Epithelial cell of proximal tubule (primary cell): ENCODE measurements around the gene GLP1R. TPM values are rescaled to one million over a fixed set of nuclear protein-coding genes. Genes with fewer than 3 reads are reported as not detected.

ENCODE experiments used
- DNase-seq: peaks from one replicate; pipeline ENCODE4 v3.0.0-alpha.2; 2011; ENCODE audit warnings: low read depth
- H3K4me3 ChIP-seq: 2 replicates; pipeline ENCODE4 v1.5.1; 2011; ENCODE audit warnings: low read depth, mild to moderate bottlenecking, low read length
- total RNA-seq: library from RNA; depleted of rRNA; stranded (reverse); fragments of >200 nt; gene quantifications from 2 replicates; pipeline ENCODE4 v1.2.3, GENCODE V29; 2015
- TF ChIP-seq, protein P1 (sequence below): conservative IDR thresholded peaks from 2 replicates; pipeline ENCODE4 v1.5.1; 2012; ENCODE audit warnings: low read depth, mild to moderate bottlenecking, low read length

GLP1R gene
- total RNA-seq, 1 donor from 2014 or later = not detected

DNA sequence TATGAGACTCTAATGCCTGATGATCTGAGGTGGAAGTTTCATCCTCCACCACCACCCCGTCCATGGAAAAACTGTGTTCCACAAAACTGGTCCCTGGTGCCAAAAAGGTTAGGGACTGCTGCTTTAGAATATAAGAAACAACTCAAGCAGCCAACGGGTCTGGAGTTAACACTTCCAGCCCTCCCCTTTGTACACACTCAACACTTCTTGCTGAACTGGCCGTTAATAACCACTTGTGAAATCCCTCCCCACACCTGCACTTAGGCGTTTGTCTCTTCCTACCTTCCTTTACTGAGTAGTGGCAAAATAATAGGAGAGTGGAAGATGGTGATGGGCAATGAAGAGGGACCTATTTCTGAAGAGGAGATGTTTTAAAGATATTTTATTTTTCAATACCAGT, 55.9 kb downstream of the GLP1R start:
- DNase-seq = no peak
- no peak overlapping the region for H3K4me3 ChIP-seq
- TF ChIP-seq, protein P1, sequence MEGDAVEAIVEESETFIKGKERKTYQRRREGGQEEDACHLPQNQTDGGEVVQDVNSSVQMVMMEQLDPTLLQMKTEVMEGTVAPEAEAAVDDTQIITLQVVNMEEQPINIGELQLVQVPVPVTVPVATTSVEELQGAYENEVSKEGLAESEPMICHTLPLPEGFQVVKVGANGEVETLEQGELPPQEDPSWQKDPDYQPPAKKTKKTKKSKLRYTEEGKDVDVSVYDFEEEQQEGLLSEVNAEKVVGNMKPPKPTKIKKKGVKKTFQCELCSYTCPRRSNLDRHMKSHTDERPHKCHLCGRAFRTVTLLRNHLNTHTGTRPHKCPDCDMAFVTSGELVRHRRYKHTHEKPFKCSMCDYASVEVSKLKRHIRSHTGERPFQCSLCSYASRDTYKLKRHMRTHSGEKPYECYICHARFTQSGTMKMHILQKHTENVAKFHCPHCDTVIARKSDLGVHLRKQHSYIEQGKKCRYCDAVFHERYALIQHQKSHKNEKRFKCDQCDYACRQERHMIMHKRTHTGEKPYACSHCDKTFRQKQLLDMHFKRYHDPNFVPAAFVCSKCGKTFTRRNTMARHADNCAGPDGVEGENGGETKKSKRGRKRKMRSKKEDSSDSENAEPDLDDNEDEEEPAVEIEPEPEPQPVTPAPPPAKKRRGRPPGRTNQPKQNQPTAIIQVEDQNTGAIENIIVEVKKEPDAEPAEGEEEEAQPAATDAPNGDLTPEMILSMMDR = no peak

DNA sequence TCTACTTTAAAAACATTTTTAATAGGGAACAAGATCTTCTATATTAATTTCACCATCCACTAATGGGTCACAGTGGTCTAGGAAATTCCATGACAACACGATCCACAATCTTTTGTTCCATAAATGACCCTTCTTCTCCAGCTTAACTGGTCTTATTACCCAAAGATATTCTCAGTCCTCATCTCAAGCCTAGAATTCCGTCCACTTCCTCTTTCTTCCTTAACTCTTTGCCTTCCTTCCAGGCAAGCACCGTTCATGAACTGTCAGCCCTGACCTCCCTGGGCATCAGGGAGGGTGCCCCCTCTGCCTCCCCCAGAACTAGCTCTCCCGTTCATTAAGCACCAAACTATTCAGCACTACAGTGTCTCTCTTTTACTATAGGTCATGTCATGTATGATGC, 58.5 kb downstream of the GLP1R start:
- no peak overlapping the region for H3K4me3 ChIP-seq
- no peak for DNase-seq
- TF ChIP-seq, protein P1 = no peak

DNA sequence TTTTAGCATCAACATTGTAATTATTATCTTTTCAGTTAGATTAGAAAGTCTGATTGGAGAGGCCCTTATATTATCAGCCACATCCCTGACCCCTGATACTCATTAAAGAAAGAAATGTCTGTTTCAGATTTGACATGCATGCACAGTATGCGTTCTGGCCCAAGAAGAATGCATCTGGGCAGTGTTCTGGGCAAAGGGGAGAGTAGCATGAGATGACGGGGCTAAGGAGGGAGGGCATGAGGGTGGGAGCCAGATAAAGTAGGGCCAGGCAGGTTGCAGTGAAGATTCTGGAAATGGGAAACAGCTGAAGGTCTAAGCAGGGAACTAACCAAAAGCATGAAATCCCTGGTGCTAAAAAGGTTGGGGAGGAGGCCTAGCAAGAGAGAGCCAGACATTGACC, 59.1 kb downstream of the GLP1R start:
- no peak for DNase-seq
- no peak overlapping the region for H3K4me3 ChIP-seq
- TF ChIP-seq, protein P1 = no peak

DNA sequence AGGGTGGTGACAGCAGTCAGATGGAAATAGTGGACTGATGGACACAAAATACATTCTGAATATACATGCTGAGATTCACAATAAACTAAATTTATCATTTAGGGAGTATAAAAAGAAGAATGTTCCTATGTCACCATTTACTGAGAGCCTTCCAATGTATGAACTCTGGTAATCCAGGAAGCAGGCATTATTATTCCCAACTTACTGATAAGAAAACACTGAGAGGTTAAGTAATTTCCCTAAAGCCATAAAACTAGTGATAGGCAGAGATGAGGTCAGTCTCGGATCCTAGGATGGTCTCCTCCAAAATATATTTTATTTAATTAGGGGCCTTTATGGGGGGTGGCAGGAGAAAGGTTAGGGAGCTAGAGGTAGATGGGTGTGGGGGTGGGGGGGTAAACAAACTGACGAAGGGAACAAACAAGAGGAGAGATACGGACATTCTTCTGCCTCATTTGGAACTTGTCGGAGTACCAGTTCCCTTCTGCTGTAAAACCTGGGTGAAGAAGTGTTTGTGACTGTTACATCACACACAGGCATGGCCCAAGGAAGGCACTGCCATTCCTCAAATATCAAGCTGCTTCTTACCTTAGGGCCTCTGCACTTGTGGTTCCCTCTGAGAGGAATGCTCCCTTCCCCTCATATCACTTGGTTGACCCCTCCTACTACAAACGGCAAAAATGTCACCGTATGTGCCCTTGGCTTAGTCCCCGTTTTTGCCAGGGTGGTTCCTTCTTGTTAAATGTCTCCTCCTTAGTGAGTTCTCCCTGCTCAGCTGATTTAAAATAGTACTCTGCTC, 59.7 kb downstream of the GLP1R start:
- H3K4me3 ChIP-seq = no peak overlapping the region
- no peak for DNase-seq
- TF ChIP-seq, protein P1 = no peak

DNA sequence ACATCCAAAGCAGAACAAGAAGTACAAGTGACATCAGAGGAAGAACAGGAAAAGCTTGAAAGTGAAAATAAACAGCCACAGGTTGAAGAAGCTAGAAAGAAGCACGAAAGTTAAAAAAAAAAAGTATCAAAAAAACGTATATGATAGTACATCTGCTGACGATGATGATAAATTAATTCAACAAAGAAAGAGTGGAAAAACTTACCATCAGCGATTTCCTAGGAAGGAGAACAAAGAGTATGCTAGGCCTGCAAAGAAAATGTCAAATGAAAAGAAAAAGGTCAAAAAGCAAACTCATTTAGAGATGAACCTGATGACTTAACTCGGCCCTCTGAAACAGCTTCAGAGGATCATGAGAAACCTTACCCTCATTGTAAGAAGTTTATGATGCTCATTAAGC, 62.7 kb downstream of the GLP1R start:
- TF ChIP-seq, protein P1 = no peak
- DNase-seq = no peak
- H3K4me3 ChIP-seq = no peak overlapping the region

DNA sequence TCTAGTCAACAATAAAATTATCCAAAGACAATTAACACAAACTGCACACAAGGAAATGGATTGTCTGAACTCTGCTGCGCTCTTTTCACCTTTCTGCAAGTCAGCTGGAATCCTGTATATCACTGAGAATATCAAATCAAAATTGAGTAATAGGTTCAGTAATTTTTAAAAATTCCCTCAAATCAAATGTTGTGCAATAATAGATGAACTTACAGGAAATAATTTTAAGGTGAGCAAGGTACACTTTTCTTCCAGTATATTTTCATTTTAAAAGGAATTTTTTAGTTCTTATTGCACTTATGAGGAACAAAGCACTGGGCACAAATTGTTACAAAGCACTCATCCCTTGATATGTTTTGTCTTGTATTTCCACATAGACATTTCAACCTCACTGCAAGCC, 65.2 kb downstream of the GLP1R start:
- DNase-seq = no peak
- TF ChIP-seq, protein P1 = no peak
- H3K4me3 ChIP-seq = peak overlapping the region; percentile 66

DNA sequence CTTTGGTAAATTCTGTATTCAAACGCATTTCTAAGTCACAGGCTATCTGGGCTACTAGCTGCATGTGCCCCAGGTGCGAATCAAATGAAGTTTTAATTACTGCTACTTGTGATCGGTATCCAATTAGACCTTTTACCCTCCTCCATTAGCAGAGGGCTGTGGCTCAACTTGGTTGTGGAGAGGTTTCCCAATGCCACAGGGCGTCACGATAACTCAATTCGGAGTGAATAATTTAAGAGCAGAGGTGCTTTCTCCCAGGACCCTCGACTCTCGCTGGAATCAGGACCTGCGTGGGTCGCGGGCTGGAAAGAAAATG, 65.8 kb downstream of the GLP1R start:
- no peak for DNase-seq
- TF ChIP-seq, protein P1 = no peak
- H3K4me3 ChIP-seq = peak overlapping the region; percentile 66
